Right forelimb (tissue), 1 donor: ENCODE results near the gene GALM.
"Not testable (repeated sequence)": the region's sequence is repeated elsewhere in the genome, so short reads cannot be mapped to it uniquely, and the experiment has no call there.

Source experiments
- DNase-seq: peaks from one replicate; pipeline ENCODE4 v3.0.0-alpha.2; 2018

Gene GALM

DNA sequence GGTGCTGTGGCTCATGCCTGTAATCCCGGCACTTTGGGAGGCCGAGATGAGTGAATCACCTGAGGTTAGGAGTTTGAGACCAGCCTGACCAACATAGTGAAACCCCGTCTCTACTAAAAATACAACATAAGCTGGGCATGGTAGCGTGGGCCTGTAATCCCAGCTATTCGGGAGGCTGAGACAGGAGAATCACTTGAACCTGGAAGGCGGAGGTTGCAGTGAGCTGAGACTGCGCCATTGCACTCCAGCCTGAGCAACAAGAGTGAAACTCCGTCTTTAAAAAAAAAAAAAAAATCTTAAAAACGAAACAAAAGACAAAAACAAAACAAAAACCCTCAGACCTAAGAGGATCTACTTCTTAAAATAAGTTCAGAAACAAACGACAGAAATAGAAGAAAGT lies 16.7 kb downstream of the GALM start:
- not testable (repeated sequence) for DNase-seq

DNA sequence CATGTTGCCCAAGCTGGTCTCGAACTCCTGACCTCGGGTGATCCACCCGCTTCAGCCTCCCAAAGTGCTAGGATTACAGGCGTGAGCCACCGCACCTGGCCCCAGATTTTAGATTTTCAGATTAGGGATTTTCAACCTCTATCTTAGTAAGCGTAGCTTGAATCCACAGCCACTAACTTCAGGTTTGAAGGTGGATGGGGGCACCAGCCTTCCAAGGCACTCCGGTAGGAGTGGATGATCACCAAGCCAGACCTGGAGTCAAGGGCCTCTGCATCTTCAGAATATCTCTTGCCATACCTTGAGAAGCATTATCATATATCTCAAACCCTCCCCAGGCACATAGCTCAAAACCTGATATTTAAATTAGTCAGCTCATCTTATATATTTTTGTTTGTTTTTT lies 17.9 kb downstream of the GALM start:
- DNase-seq = no peak

GRCh38 chr2:38685116-38685735 lies 19.3 kb downstream of the GALM start:
- no peak for DNase-seq

GRCh38 chr2:38690499-38691420 lies 24.8 kb downstream of the GALM start:
- no peak for DNase-seq

DNA sequence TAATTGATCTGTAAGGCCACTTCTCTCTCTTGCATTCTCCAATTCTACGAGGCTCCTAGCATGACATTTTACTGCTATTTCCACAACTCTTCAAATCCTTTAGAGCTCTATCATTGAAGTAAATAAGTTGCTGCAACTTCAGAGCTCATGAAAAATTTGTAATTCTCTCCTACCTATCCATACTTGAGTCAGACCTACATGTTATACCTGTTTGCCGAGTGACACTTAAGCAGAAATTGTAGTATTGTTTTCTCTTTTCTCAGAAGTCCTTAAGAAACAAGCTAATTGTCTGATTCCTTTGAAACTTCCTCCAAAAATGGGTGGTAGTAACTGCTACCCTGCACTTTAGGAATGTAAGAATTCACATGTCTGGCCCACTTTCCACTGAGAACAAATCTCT lies 26.1 kb downstream of the GALM start:
- DNase-seq = no peak

DNA sequence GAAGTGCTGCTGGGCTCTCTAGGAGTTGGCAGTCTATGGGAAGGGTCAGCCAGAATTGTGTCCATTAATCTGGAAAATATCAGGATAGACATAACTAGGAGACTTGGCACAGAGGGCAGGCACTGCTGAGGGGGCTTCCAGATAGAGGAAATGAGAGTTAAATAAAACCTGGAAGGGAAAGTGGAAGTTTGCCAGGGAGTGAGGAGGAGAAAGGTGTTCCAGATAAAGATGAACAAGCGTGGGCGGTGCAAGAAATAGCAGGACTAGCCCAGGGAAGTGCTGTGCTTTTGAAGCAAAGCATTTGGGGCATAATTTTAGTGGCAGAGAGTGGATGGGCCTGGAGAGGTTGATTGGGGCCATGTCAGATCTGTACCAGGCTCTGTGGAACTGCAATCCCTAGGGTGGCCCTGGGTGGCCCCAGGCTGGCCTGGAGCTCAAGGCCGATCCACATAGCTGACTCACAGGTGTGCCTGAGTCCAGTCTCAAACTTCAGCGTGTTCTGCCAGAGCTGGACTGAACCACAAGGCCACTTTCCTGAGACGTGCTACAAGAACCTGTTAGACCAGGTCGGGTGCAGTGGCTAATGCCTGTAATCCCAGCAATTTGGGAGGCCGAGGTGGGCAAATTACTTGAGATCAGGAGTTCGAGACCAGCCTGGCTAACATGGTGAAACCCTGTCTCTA lies 26.9 kb downstream of the GALM start:
- no peak for DNase-seq

GRCh38 chr2:38697116-38697840 lies 31.4 kb downstream of the GALM start:
- no peak for DNase-seq

GRCh38 chr2:38698467-38699003 lies 32.6 kb downstream of the GALM start:
- no peak for DNase-seq

- no peak for DNase-seq
Measured at GRCh38 chr2:38700113-38700785, 34.3 kb downstream of the GALM start.

GRCh38 chr2:38700881-38701458 lies 35.1 kb downstream of the GALM start:
- no peak for DNase-seq

DNA sequence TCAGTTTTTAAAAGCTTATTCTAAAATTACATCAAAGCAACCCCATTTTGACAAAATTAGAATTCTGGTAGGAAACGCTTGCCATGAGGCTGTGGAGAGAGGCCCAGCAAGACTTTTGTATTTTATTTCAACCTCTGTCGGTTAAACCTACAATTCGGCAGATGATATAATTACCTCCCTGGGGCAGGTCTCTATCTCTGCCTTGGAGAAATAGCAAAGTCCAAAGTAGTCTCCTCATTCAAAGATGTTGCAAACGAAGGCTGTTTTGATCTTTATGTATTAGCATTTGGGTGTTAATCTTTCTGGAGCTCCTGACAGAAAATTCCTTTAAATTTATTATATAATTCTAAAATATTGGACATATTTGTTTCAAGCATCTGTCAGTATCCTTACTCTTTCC lies 35.6 kb downstream of the GALM start:
- no peak for DNase-seq

DNA sequence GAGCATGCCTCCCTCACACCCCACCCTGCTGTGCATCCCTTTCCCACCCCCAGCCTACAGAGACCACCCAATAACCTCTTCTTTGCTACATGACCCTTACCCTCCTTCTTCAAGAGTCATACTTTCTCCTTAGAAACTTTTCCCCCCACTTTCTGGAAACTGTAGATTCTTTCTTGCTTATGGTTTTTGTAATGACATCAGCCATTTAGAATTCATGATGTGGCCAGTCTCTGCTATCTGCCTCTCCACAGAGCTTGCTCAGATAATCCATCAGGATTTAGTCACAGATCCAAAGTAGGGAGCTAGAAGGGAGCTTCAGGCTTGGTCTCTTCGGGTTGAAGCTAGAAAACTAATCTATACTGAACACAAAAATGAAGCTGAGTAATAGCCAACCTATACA lies 36.5 kb downstream of the GALM start:
- no peak for DNase-seq

DNA sequence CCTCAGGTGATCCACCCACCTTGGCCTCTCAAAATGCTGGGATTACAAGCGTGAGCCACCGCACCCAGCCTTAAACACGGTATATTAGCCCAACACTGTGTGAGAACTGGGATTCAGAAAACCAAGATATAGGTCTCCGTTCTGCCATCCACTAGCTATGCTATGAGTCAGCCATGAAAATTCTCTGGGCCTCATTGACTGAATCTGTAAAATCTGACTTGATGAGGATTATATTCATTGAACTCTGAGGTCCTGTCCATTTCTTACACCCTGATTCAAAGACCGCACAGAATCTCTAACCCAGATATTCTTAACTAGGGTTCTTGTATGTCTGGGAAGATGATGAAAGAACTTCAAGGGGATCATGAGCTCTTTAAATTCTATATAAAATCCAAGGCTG lies 37.4 kb downstream of the GALM start:
- DNase-seq = not testable (repeated sequence)

- no peak for DNase-seq
Measured at GRCh38 chr2:38704664-38705063, 38.8 kb downstream of the GALM start.

- no peak for DNase-seq
Measured at GRCh38 chr2:38706846-38707345, 41.0 kb downstream of the GALM start.

DNA sequence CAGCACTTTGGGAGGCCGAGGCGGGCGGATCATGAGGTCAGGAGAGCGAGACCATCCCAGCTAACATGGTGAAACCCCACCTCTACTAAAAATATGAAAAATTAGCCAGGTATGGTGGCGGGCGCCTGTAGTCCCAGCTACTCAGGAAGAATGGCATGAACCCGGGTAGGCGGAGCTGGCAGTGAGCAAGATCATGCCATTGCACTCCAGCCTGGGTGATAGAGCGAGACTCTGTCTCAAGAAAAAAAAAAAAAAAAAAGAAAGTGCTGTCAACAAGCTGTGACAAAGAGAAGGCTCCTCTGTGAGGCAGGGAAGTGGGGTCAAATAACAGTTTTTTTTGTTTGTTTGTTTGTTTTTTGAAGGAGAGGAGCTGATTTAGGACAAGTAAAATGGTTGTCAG lies 42.6 kb downstream of the GALM start:
- DNase-seq = not testable (repeated sequence)

DNA sequence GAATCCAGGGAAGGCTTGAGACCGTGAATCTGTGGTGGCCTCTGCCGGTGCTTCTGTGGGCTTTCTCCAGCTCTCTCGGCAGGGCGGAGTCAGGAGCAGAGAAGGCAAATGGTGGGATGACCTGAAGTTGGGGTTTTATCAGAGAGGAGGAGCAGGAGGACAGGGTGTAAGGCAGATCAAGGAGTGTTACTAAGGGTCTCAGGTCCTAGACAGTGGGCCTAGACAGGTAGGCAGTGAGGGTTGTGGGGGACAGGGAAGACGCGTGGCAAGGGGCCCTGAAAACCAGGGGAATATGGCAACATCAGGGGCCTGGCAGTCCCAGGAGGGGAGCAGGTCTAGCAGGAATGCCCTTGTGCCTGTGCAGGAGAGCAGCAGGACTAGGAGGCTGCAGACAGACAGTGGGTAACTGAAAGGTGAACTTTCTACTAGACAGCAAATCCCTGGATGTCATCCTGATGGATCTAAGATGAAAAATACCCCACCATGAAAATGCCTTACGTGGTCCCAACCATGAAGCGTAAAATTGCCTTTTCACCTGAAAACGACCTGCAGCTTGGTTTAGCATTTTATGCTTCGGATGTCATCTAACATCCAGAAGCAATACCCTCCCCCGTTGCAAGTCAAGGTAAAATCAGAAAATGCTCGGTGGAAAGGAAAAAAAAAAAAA lies 43.1 kb downstream of the GALM start:
- no peak for DNase-seq

DNA sequence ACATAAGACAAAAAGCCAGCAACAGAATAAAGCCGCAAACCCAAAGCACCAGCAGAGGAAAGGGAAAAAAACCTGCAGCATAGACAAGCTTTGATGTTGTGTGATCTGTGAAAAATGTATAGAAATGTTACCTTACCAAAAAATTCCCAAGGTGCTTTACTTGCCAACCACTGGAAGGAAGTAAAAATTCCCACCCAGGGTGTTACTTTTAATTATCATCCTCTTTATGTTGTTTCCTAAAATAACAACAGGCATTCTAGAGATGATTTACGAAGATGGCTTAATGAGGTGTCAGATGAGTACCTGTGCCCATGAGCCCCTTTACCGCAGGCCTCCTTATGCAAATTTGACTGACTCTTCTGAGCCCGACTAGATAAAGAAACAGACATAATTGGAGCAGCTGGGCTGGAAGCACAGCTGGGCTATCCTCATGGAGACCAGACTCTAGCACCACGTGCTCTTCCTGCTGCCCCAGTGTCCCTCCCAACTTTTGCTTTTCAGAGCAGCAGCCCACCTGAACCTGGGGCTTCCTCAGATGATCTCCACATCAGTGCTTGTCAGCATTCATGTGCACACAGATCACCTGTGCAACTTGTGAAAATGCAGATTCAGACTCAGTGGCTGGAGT lies 43.8 kb downstream of the GALM start:
- DNase-seq = no peak

- DNase-seq = no peak
Measured at GRCh38 chr2:38711558-38711957, 45.6 kb downstream of the GALM start.

DNA sequence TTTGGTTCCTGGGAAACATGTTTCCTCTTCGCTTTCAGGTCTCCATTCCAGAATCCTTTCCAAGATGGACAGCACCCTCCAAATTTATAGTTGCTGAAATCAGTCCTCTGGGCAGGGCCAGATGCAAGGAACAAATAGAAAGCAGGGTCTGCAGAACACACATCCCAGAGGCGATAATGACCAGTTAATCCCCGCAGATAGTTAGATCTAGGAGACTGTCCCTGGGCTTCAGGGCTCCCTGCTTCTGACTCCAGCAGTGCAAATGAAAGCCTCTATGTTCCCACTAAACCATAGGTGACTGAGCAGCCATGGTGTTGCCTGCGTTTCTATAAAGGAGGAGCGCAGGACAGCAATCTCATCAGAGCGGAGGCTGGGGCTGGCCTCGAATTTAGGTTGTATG lies 46.5 kb downstream of the GALM start:
- DNase-seq = no peak

- DNase-seq = no peak
Measured at GRCh38 chr2:38712871-38713270, 47.0 kb downstream of the GALM start.
